KBM-7 (cell line): Measurements from ENCODE around the gene SDR39U1.
A peak's percentile ranks its signal among the peaks of the same experiment; 100 is the strongest.
"Not testable (repeated sequence)": the region's sequence is repeated elsewhere in the genome, so short reads cannot be mapped to it uniquely, and the experiment has no call there.

Experiments
- DNase-seq: peaks from one replicate; pipeline ENCODE4 v3.0.0-alpha.2; 2015
- in situ Hi-C: fragments of 300-500 bp; cut with MboI; formaldehyde crosslinking; loops from 2 replicates; pipeline ENCODE4 v1.14.3; 2020; ENCODE audit warnings: low sequenced_read_pairs, low pct_unique_long_range_greater_than_20kb, mixed read lengths

Gene SDR39U1

DNA sequence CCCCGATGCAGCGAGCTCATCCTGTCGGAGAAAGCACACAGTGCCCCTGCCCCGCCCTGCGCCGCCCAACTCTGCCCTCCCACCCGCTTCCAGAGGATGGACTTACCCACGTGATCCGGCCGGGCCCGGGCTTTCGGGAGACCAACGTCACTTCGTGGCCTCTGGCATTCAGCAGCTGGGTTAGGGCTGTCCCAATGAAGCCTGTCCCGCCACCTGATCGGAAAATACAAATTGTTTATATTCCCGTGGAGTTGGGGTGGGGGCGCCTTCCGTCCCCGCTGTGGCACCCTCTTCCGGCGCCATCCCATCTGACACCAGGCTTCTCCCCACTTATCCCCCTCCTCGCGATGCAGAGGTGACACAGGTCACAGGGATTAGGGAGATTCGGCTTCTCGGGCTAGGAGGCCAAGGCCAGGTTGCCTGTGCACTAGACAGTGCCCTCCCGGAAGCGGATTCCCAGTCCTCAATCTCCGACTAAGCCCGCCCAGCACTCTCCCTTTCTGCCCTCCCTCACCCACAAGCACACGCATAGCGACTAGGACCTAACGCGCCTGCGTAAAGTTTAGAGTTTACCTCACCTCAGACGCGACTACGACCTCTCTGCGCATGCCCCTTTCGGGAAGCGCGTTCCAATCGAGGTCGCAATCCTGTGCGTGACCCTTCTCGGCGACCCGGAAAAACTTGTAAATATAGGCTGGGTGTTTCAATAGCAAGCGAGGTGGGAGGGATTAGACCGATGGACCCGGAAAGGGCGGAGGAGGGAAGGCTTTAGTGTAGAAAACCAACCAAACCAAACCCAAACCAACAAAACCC is at the start of gene SDR39U1:
Gene SDR39U1, minus strand, starts transcription at position 537 of the 813 bp plus-strand sequence. Its CDS starts 7 bp downstream, at position 530.
- in situ Hi-C loops = no loop called here
- peak; percentile 99 for DNase-seq

DNA sequence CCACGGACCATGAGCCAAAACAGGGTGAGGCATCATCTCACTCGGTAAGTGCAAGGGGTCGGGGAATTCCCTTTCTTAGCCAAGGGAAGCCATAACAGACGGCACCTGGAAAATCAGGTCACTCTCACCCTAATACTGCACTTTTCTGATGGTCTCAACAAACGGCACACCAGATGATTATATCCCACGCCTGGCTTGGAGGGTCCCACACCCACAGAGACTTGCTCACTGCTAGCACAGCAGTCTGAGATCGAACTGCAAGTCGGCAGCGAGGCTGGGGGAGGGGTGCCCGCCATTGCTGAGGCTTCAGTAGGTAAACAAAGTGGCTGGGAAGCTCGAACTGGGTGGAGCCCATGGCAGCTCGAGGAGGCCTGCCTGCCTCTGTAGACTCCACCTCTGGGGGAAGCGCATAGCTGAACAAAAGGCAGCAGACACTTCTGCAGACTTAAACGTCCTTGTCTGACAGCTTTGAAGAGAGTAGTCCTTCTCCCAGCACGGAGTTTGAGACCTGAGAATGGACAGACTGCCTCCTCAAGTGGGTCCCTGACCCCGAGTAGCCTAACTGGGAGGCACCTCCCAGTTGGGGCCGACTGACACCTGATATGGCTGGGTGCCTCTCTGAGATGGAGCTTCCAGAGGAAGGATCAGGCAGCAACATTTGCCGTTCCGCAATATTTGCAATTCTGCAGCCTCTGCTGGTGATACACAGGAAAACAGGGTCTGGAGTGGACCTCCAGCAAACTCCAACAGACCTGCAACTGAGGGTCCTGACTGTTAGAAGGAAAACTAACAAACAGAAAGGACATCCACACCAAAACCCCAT is 49.2 kb upstream of the SDR39U1 start:
- DNase-seq, in situ Hi-C loops: not testable (repeated sequence)

DNA sequence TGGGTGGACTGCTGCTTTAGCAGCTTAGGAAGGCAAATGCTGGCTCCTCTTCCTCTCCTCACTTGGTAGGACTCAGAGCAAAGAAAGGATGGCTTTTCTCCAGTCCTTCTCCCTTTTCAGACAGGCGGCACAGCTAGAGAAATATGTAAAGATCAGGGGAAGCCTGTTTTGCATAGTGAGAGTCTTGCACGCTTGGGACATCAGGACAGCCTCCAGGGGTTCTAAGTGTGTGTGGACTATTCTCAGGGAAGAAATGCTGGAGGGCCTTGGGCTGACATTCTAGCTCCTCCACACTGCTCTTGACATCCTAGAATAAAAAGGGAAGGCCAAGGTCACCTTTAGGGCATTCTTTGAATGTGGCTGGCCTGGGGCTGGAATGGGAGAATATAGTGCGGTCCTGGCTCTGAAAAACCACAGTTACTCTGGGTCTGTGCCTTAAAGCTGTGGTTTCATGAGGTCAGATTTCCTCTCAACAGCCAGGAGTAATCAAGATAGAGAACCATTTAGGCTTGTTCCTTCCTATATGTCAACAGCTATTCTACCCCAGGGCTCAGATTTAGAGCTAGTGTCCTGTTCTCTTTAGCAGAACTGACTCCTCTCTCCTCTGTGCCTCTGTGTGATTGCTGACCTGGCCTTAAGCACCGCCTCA is 41.2 kb upstream of the SDR39U1 start:
- DNase-seq = peak; percentile 75
- in situ Hi-C loops = no loop called here

GRCh38 chr14:24482699-24483303 is 40.2 kb upstream of the SDR39U1 start:
- DNase-seq, in situ Hi-C loops: not testable (repeated sequence)

GRCh38 chr14:24481622-24482324 is 39.2 kb upstream of the SDR39U1 start:
- peak; percentile 47 for DNase-seq
- in situ Hi-C loops = no loop called here

DNA sequence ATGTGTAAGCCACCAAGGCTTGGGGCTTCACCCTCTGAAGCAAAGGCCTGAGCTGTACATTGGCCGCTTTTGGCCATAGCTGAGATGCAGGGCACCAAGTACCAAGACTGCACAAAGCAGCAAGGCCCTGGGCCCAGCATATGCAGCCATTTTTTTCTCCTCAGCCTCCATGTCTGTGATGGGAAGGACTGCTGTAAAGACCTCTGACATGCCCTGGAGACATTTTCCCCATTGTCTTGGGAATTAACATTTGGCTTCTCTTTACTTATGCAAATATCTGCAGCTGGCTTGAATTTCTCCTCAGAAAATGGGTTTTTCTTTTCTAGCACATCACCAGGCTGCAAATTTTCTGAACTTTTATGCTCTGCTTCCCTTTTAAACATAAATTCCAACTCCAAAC is 37.4 kb upstream of the SDR39U1 start:
- in situ Hi-C loops, DNase-seq: not testable (repeated sequence)

DNA sequence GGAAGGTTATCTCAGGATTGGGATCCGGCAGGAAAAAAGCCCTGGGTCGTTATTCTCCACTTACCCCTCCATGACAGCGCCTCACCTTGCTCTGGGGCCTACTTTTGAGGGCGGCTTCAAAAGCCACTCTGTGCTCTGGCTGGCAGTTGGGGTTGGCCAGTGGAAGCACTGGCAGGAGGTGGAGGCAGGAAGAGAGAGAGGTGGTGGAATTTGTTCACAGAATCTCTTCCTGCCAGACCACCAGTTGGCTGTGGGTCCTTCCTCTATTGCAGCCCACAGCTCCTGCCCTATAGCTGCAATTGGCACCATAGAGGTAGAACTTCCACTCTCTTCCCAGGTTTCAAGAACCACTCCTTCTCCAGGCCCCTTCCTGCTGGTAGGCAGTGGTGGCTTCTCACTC is 32.7 kb upstream of the SDR39U1 start:
- in situ Hi-C loops = no loop called here
- no peak for DNase-seq

DNA sequence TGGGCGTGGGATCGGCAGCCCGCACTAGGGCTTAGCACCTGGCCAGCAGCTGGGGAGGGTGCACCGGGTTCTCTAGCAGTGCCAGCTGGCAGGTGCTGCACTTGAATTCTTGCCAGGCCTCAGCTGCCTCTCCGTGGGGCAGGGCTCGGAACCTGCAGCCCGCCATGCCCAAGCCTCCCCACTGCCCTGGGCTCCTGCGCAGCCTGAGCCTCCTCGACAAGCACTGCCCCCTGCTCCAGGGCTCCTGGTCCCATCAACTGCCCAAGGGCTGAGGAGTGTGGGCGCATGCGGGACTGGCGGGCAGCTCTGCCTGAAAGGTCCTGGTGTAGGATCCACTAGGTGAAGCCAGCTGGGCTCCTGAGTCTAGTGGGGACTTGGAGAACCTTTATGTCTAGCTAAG is 30.6 kb upstream of the SDR39U1 start:
- DNase-seq = no peak
- in situ Hi-C loops = no loop called here

GRCh38 chr14:24470450-24470849 is 27.9 kb upstream of the SDR39U1 start:
- in situ Hi-C loops, DNase-seq: not testable (repeated sequence)

DNA sequence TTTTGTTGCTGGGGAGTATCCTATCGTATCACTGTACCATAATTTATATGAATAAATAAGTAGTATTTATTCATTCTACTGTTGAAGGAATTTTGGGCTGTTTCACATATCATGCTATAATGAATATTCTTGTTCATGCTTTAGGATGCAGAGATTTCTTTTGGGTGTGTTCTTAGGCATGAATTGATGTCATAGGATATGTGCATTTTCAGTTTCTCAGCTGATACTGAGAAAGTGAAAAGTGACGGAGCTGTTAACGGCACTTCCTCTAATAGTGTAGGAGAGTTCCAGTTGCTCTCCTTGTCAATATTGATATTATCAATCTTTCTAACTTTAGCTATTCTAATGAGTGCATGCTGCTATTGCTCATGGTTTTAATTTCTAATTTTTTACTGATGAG is 23.2 kb upstream of the SDR39U1 start:
- in situ Hi-C loops = no loop called here
- DNase-seq = no peak

DNA sequence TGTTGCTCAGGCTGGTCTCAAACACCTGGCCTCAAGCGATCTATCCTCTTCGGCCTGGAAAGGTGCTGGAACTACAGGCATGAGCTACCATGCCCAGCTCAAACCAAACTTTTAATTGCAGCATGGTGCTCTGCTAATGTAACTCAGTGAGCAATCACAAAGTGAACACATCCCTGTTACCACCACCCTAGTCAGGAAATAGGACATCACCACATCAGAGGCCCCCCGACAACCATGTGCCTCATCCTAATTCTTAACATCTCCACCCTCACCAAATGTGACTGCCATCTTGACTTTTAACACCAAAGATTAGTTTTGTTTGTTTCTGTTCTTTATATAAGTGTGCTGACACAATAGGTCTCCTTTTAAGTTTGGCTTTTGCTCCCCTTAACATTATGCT is 22.8 kb upstream of the SDR39U1 start:
- in situ Hi-C loops = no loop called here
- DNase-seq = no peak

DNA sequence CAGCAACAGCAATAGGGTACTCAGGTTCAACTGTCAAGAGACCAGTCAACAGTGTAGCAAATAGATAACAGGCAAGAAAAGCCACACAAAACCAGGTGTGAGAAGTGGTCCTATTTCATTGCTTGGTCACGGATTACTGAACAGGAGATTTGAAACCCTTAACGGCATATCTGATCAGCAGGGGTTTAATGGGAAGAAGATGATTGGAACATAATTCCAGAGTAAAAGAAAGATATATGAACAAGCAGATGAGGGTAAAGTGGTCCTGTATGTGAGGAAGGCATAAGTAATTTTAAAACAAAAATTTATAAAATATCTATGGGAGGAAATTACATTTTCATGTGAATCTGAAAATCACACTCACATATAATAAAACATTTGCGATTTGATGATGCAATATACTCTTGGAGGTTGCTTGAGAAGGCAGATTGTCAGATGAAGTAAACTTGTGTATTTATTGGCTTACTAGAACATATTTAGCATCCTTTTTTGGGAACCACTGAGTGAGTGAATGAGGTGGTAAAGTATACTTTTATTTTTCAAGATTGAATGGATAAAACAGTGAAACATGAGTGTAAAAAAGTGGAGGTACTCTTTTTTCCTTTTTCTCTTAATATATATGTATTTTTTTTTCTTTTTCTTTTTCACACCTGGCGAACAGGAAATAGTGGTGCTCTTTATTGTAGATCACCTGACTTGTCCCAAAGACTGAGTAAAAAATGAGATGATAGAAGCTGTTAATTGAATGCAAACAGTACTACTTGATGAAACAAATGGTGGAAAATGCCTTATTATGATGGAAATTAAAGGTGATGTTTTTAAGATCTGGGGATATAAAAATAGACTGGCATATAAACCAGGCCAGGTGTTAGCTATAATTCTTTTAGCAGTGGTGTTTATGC is 21.6 kb upstream of the SDR39U1 start:
- DNase-seq = no peak
- in situ Hi-C loops = no loop called here

DNA sequence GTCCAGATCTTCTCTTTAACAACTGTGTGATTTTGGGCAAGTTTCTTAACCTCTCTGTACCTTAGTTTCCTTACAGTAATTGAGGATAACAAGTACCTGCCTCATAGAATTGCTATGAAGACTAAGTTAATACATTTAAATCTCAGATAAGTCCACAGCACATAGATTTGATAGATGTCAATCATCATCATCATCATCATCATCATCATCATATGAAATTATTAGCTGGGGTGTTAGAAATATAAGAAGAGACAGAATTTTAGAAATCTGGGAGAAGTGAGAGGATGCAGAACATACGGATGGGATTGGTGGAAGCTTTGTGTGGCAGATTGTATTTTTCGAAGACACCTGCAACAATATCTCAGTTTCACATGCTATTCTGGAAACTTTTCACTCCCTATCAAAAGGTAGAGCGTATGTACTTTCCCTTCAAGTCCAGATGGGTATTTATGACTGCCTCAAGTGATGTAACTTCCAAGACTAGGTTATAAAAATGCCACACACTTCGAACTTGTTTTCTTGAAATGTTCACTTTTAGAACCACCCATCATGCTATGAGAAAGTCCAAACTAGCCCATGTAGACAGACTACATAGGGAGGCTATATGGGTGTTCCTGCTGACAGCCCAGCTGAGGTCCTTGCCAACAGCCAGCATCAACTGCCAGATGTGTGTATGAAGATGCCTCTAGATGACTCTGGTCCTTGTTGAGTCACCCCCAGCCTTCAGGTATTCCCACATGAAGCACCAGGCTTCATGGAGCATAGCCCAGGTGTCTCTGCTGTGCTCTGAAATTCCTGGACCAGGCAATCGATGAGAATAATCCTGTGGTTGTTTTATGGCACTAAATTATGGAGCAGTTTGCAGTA is 20.7 kb upstream of the SDR39U1 start:
- no peak for DNase-seq
- in situ Hi-C loops = no loop called here

GRCh38 chr14:24461336-24461735 is 18.8 kb upstream of the SDR39U1 start:
- in situ Hi-C loops = no loop called here
- DNase-seq = no peak

GRCh38 chr14:24459331-24459730 is 16.8 kb upstream of the SDR39U1 start:
- in situ Hi-C loops = no loop called here
- DNase-seq = no peak

- no peak for DNase-seq
- in situ Hi-C loops = no loop called here
Observed at GRCh38 chr14:24458736-24459135, 16.2 kb upstream of the SDR39U1 start.

DNA sequence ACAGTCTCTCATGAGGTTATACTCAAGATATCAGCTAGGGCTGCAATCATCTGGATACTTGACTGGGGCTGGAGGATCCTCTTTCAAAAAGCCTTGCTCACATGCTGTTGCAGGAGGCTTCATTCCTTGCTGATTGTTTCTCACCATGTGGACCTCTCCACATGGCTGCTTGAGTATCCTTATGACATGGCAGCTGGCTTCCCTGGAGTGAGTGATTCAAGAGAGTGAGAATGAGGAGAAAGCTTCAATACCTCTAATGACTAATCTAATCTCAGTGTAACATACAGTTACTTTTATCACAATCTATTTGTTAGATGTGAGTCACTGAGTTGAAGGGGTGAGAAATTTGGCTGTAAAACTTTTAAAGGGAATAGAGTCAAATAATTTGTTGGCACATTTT is 14.4 kb upstream of the SDR39U1 start:
- no peak for DNase-seq
- in situ Hi-C loops = no loop called here
